Liver (tissue), 9 donors: ENCODE data around the gene LRRFIP1. TPM values are rescaled to one million over a fixed set of nuclear protein-coding genes. Genes with fewer than 3 reads are reported as not detected.

ENCODE experiments used
- DNase-seq: peaks from one replicate; pipeline ENCODE4 v3.0.0-alpha.2; 2017; ENCODE audit warnings: low spot score
- H3K27ac ChIP-seq, 2 donors: one replicate each; pipeline ENCODE4 v1.7.0; 2013; ENCODE audit warnings: inconsistent platforms in 2 of 2, low read length in 2 of 2, control low read depth in 1 of 2, low read depth in 1 of 2, mild to moderate bottlenecking in 1 of 2
- H3K27me3 ChIP-seq, 4 donors: one replicate each; pipeline versions ENCODE4 v1.6.1 to v1.7.0; 2013; ENCODE audit warnings: low read length in 3 of 4, inconsistent platforms in 1 of 4, mild to moderate bottlenecking in 1 of 4, moderate library complexity in 1 of 4; ENCODE audit not compliant: control insufficient read depth in 4 of 4, insufficient read depth in 4 of 4
- H3K36me3 ChIP-seq, 4 donors: one replicate each; pipeline versions ENCODE4 v1.6.1 to v1.7.0; 2013; ENCODE audit warnings: low read length in 3 of 4, mild to moderate bottlenecking in 3 of 4, low read depth in 1 of 4, moderate library complexity in 1 of 4; ENCODE audit not compliant: control insufficient read depth in 4 of 4, insufficient read depth in 3 of 4
- H3K4me1 ChIP-seq, 4 donors: one replicate each; pipeline versions ENCODE4 v1.6.1 to v1.7.0; 2013; ENCODE audit warnings: low read length in 3 of 4, mild to moderate bottlenecking in 3 of 4, moderate library complexity in 1 of 4; ENCODE audit not compliant: control insufficient read depth in 4 of 4, insufficient read depth in 4 of 4
- H3K4me3 ChIP-seq, 3 donors: one replicate each; pipeline versions ENCODE4 v1.6.1 to v1.7.0; 2013; ENCODE audit warnings: low read length in 3 of 3, control low read depth in 1 of 3, low read depth in 1 of 3, mild to moderate bottlenecking in 1 of 3
- H3K9ac ChIP-seq, 2 donors: one replicate each; pipeline ENCODE4 v1.7.0; 2013; ENCODE audit warnings: low read length in 2 of 2, mild to moderate bottlenecking in 2 of 2, moderate library complexity in 2 of 2, control low read depth in 1 of 2, low read depth in 1 of 2
- H3K9me3 ChIP-seq, 4 donors: one replicate each; pipeline versions ENCODE4 v1.6.1 to v1.7.0; 2013; ENCODE audit warnings: low read length in 3 of 4; ENCODE audit not compliant: control insufficient read depth in 4 of 4
- ATF3 ChIP-seq: IDR thresholded peaks from 2 replicates; pipeline ENCODE4 v1.6.1; 2016; ENCODE audit warnings: antibody characterized with exemption
- EGR1 ChIP-seq, 2 donors: IDR thresholded peaks; 2 replicates each; pipeline ENCODE4 v1.6.1; 2016 to 2018; ENCODE audit warnings: antibody characterized with exemption in 2 of 2, low read depth in 2 of 2
- FOXA1 ChIP-seq: IDR thresholded peaks from 2 replicates; pipeline ENCODE4 v1.6.1; 2016; ENCODE audit warnings: antibody characterized with exemption
- FOXA2 ChIP-seq: IDR thresholded peaks from 2 replicates; pipeline ENCODE4 v1.6.1; 2016; ENCODE audit warnings: antibody characterized with exemption
- GABPA ChIP-seq, 2 donors: IDR thresholded peaks in 1 of 2; conservative IDR thresholded peaks in 1 of 2; 2 replicates each; pipeline ENCODE4 v1.6.1; 2016; ENCODE audit warnings: antibody characterized with exemption in 2 of 2, mild to moderate bottlenecking in 1 of 2, moderate library complexity in 1 of 2
- HNF4A ChIP-seq, 2 donors: conservative IDR thresholded peaks; 2 replicates each; pipeline ENCODE4 v1.6.1; 2016; ENCODE audit warnings: antibody characterized with exemption in 2 of 2, mild to moderate bottlenecking in 2 of 2
- HNF4G ChIP-seq: IDR thresholded peaks from 2 replicates; pipeline ENCODE4 v1.6.1; 2016; ENCODE audit warnings: antibody characterized with exemption
- JUND ChIP-seq, 2 donors: IDR thresholded peaks; 2 replicates each; pipeline ENCODE4 v1.6.1; 2016; ENCODE audit warnings: antibody characterized with exemption in 2 of 2
- MAX ChIP-seq: IDR thresholded peaks from 2 replicates; pipeline ENCODE4 v1.6.1; 2016; ENCODE audit warnings: antibody characterized with exemption
- NR2F2 ChIP-seq: IDR thresholded peaks from 2 replicates; pipeline ENCODE4 v1.6.1; 2016; ENCODE audit warnings: antibody characterized with exemption
- RAD21 ChIP-seq, 2 donors: IDR thresholded peaks; 2 replicates each; pipeline ENCODE4 v1.6.1; 2016; ENCODE audit warnings: antibody characterized with exemption in 2 of 2, mild to moderate bottlenecking in 2 of 2
- REST ChIP-seq: IDR thresholded peaks from 2 replicates; pipeline ENCODE4 v1.6.1; 2016; ENCODE audit warnings: antibody characterized with exemption, mild to moderate bottlenecking
- RXRA ChIP-seq, 2 donors: IDR thresholded peaks; 2 replicates each; pipeline ENCODE4 v1.6.1; 2017 to 2018; ENCODE audit warnings: antibody characterized with exemption in 2 of 2, mild to moderate bottlenecking in 1 of 2
- SP1 ChIP-seq: IDR thresholded peaks from 2 replicates; pipeline ENCODE4 v1.6.1; 2018; ENCODE audit warnings: antibody characterized with exemption, mild to moderate bottlenecking
- TAF1 ChIP-seq: conservative IDR thresholded peaks from 2 replicates; pipeline ENCODE4 v1.6.1; 2016; ENCODE audit warnings: antibody characterized with exemption, mild to moderate bottlenecking
- YY1 ChIP-seq: IDR thresholded peaks from 2 replicates; pipeline ENCODE4 v1.6.1; 2016; ENCODE audit warnings: antibody characterized with exemption, mild to moderate bottlenecking
- ZBTB33 ChIP-seq: IDR thresholded peaks from 2 replicates; pipeline ENCODE4 v1.6.1; 2016; ENCODE audit warnings: antibody characterized with exemption
- WGBS: extraction: QIAGEN DNeasy Blood & Tissue Kit; methylation state at CpG from one replicate; pipeline ENCODE4 v1.1.7; 2013; 5-methylcytosine and 5-hydroxymethylcytosine counted together
- polyA plus RNA-seq, 2 donors: library from polyadenylated mRNA; stranded (reverse) in 1 of 2; unstranded in 1 of 2; fragments of 200-250 nt in 1 of 2; fragments of >200 nt in 1 of 2; fragmentation: Nextera tagmentation in 1 of 2; extraction: Ambion mirVana in 1 of 2; gene quantifications; one replicate each; pipeline versions ENCODE4 v1.2.1 to v1.2.3, GENCODE V29; 2013 to 2015
- total RNA-seq, 2 donors: library from RNA; depleted of rRNA; stranded (reverse); fragments of >200 nt; gene quantifications; one replicate each; pipeline ENCODE4 v1.2.3, GENCODE V29; 2014
- TF ChIP-seq, protein P1 (sequence below): fragments of 150-350 bp; IDR thresholded peaks from 2 replicates; pipeline ENCODE4 v1.5.1; 2017; ENCODE audit warnings: improper control_type of control experiment, low read depth, low read length; ENCODE audit not compliant: missing input control
- donor health status: healthy.
- donor health status: healthy.
- donor health status: healthy.
- donor health status: healthy.
- donor health status: healthy.

LRRFIP1 gene
- total and polyA plus RNA-seq, 4 donors = 13.3 to 56.1 (median 39.1) TPM

GRCh38 chr2:237633061-237633561, 5.7 kb downstream of the LRRFIP1 start:
- H3K4me3 ChIP-seq = no peak overlapping the region
- 83% methylated on average over 10 of the region's 10 CpGs for WGBS
- H3K4me1 ChIP-seq = peaks cover 0 to 6% (median 4%) of the 10 kb centered on the region in 4 donors
- H3K9ac ChIP-seq = no peak overlapping the region
- no peaks in the 10 kb centered on the region for H3K9me3 ChIP-seq
- H3K27ac ChIP-seq = no peak overlapping the region
- H3K36me3 ChIP-seq = no peaks in the 10 kb centered on the region
- no peaks in the 10 kb centered on the region for H3K27me3 ChIP-seq
- TF ChIP-seq SP1 (no peak), JUND (IDR thresholded peaks at IDR 0.05) (no peak), HNF4G (no peak), EGR1 (IDR thresholded peaks at IDR 0.05; ENCODE audit: low read depth in 2 of 2) (no peak), MAX (no peak), HNF4A (conservative IDR thresholded peaks at IDR 0.05) (no peak), FOXA1 (no peak), REST (no peak), FOXA2 (no peak), ATF3 (no peak), RXRA (IDR thresholded peaks at IDR 0.05) (no peak), NR2F2 (no peak), TAF1 (no peak), GABPA (IDR thresholded peaks at IDR 0.05 in 1 of 2, conservative IDR thresholded peaks at IDR 0.05 in 1 of 2) (no peak), ZBTB33 (no peak), YY1 (no peak), RAD21 (IDR thresholded peaks at IDR 0.05) (no peak)
- TF ChIP-seq, protein P1, sequence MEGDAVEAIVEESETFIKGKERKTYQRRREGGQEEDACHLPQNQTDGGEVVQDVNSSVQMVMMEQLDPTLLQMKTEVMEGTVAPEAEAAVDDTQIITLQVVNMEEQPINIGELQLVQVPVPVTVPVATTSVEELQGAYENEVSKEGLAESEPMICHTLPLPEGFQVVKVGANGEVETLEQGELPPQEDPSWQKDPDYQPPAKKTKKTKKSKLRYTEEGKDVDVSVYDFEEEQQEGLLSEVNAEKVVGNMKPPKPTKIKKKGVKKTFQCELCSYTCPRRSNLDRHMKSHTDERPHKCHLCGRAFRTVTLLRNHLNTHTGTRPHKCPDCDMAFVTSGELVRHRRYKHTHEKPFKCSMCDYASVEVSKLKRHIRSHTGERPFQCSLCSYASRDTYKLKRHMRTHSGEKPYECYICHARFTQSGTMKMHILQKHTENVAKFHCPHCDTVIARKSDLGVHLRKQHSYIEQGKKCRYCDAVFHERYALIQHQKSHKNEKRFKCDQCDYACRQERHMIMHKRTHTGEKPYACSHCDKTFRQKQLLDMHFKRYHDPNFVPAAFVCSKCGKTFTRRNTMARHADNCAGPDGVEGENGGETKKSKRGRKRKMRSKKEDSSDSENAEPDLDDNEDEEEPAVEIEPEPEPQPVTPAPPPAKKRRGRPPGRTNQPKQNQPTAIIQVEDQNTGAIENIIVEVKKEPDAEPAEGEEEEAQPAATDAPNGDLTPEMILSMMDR = no peak
- DNase-seq = no peak
